ENCODE measurements around the gene SGF29. TPM values are rescaled to one million over a fixed set of nuclear protein-coding genes. Genes with fewer than 3 reads are reported as not detected.

SGF29 gene
- total RNA-seq, 4 donors from 2014 or later: 35.1 to 50.4 (median 41.9) TPM

DNA sequence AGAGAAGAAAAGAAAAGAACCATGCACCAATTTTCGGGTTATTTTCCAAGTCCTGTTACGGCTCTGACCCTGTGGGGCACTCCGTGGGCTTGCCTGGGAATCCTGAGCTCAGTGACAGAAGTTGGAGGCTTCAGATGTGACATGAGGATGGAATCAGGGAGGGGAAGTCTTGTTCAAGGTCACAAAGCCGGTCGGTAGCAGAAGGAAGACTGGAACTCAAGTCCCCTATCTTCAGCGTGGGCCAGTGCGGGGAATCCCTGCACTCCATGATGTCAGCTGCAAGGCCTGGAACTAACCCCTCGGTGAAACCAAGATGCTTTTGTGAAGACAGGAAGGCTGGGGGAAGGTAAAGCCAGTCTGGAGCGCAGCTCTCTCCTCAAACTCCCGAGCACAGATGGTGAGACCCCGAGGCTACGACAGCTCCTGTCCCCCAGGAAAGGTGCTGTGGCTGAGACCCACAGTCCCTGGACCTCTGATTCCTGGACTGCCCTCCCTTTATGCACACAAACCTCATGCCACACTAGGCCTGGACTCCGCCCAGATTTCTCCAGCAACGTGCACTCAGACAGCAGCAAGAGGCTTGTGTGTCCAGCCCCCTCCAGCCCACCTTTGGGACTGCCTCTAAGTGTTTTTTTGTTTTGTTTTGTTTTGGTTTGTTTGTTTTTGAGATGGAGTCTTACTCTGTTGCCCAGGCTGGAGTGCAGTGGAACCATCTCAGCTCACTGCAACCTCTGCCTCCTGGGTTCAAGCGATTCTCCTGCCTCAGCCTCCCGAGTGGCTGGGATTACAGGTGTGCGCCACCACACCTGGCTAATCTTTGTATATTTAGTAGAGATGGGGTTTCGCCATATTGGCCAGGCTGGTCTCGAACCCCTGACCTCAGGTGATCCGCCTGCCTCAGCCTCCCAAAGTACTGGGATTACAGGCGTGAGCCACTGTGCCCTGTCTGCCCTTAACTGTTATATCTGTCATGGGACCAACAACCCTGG lies 41.6 kb upstream of the SGF29 start:
- H3K4me3 ChIP-seq: no peak overlapping the region
- in situ Hi-C loops (cut with MboI; ENCODE audit: low sequenced_read_pairs in 4 of 4) (no loop called here), intact Hi-C loops (cut with DNase I; ENCODE audit: low total_unique reads) (no loop called here)
- no peak for ATAC-seq
- no peaks in the 10 kb centered on the region for H3K36me3 ChIP-seq
- H3K4me1 ChIP-seq: no peaks in the 10 kb centered on the region
- no peak overlapping the region for H3K27ac ChIP-seq
- no peak for DNase-seq
- no peaks in the 10 kb centered on the region for H3K9me3 ChIP-seq
- H3K27me3 ChIP-seq: peaks cover 0 to 4% (median 4%) of the 10 kb centered on the region in 3 donors
- TF ChIP-seq, protein P1, sequence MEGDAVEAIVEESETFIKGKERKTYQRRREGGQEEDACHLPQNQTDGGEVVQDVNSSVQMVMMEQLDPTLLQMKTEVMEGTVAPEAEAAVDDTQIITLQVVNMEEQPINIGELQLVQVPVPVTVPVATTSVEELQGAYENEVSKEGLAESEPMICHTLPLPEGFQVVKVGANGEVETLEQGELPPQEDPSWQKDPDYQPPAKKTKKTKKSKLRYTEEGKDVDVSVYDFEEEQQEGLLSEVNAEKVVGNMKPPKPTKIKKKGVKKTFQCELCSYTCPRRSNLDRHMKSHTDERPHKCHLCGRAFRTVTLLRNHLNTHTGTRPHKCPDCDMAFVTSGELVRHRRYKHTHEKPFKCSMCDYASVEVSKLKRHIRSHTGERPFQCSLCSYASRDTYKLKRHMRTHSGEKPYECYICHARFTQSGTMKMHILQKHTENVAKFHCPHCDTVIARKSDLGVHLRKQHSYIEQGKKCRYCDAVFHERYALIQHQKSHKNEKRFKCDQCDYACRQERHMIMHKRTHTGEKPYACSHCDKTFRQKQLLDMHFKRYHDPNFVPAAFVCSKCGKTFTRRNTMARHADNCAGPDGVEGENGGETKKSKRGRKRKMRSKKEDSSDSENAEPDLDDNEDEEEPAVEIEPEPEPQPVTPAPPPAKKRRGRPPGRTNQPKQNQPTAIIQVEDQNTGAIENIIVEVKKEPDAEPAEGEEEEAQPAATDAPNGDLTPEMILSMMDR (IDR thresholded peaks at IDR 0.05 in 4 of 5, conservative IDR thresholded peaks at IDR 0.05 in 1 of 5): no peak
- no peak for TF ChIP-seq POLR2A (IDR thresholded peaks at IDR 0.05)

DNA sequence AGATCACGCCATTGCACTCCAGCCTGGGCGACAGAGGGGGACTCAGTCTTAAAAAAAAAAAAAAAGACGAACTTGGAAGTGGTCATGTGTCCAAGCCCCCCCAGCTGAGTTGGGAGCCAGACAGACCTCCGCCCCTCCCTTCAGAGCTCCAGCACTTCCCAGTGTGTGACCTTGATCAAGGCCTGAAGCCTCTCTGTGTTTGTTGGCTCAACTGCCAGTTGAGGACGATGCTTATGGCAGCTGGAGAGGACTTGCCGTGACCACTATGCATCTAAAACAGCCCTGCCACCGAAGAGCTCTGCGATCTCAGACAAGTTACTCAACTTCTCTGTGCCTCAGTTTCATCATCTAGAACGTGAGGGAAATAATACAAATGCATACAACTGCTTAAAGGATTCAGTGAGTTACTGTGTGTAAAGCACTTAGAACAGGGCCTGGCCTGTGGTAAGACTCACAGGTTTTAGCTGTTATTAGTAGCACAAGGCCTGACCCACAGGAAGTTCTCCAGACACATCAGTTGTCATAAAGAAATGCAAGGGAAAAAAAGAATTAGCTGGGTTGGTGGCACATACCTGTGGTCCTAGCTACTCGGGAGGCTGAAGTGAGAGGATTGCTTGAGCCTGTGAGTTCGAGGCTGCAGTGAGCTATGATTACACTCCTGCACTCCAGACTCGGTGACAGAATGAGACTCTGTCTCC lies 40.1 kb upstream of the SGF29 start:
- Histone ChIP-seq H3K27ac (no peak overlapping the region), H3K36me3 (no peaks in the 10 kb centered on the region), H3K27me3 (no peaks in the 10 kb centered on the region), H3K9me3 (no peaks in the 10 kb centered on the region), H3K4me3 (no peak overlapping the region), H3K4me1 (no peaks in the 10 kb centered on the region)
- DNase-seq: no peak
- TF ChIP-seq, protein P1 (IDR thresholded peaks at IDR 0.05 in 4 of 5, conservative IDR thresholded peaks at IDR 0.05 in 1 of 5): no peak
- TF ChIP-seq POLR2A (IDR thresholded peaks at IDR 0.05): no peak
- no peak for ATAC-seq
- in situ Hi-C loops (cut with MboI; ENCODE audit: low sequenced_read_pairs in 4 of 4) (no loop called here), intact Hi-C loops (cut with DNase I; ENCODE audit: low total_unique reads) (no loop called here)

DNA sequence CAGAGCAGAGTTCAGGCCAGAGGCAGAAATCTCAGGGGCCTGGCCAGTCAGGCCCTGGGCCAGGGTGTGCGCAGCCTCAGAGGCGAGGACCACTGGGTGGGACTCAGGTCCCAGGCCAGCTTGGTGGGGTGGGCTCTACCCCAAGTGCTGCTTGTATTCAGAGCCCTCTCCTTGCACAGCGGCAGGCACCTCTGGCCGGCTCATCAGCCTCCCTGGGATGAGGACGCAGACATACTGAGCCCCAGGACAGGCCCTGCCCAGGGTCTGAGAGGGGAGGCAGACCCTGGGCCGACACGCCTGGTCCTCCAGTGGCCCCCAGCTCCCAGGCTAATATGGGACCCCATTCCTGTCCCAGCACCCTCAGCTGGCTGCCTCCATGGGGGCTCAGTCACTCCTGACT lies 39.5 kb upstream of the SGF29 start:
- Histone ChIP-seq H3K27ac (no peak overlapping the region), H3K36me3 (no peaks in the 10 kb centered on the region), H3K4me3 (no peak overlapping the region), H3K9me3 (no peaks in the 10 kb centered on the region), H3K4me1 (no peaks in the 10 kb centered on the region), H3K27me3 (no peaks in the 10 kb centered on the region)
- intact Hi-C loops (cut with DNase I; ENCODE audit: low total_unique reads): no loop called here
- ATAC-seq: no peak
- TF ChIP-seq POLR2A (IDR thresholded peaks at IDR 0.05): no peak
- TF ChIP-seq, protein P1 (IDR thresholded peaks at IDR 0.05 in 4 of 5, conservative IDR thresholded peaks at IDR 0.05 in 1 of 5): no peak
- in situ Hi-C loops (cut with MboI; ENCODE audit: low sequenced_read_pairs in 4 of 4): no loop called here
- DNase-seq: no peak

DNA sequence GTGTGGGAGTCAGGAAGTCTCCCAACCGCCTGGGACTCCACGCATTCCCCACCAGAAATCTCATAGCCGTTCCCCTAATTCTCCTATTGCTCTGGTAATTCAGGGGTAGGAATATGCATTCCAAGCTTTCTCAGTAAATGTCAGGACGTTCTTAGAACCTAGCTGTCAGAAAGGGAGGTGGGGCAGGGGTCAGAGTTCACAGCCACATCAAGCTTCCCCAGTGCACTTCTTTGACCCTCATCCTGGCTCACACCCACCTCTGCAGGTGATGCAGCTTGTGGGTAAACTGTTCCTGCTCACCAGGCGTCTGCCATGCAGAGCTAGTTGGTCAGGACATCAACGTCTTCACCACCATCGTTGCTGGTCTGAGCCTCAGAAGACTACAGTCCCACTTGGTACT lies 33.0 kb upstream of the SGF29 start:
- no peaks in the 10 kb centered on the region for H3K36me3 ChIP-seq
- H3K4me3 ChIP-seq: no peak overlapping the region
- DNase-seq: no peak
- TF ChIP-seq, protein P1 (IDR thresholded peaks at IDR 0.05 in 4 of 5, conservative IDR thresholded peaks at IDR 0.05 in 1 of 5): no peak
- TF ChIP-seq POLR2A (IDR thresholded peaks at IDR 0.05): no peak
- ATAC-seq: no peak
- H3K27me3 ChIP-seq: no peaks in the 10 kb centered on the region
- in situ Hi-C loops (cut with MboI; ENCODE audit: low sequenced_read_pairs in 4 of 4): no loop called here
- no peaks in the 10 kb centered on the region for H3K9me3 ChIP-seq
- peaks cover 0 to 4% of the 10 kb centered on the region in 2 donors for H3K4me1 ChIP-seq
- intact Hi-C loops (cut with DNase I; ENCODE audit: low total_unique reads): no loop called here
- H3K27ac ChIP-seq: no peak overlapping the region

Measured in gastrocnemius medialis (tissue), 4 donors.